HG02642 (cell line): ENCODE results near the gene ACYP2.
"Not testable (repeated sequence)": the region's sequence is repeated elsewhere in the genome, so short reads cannot be mapped to it uniquely, and the experiment has no call there.

Experiments used
- ATAC-seq: cut with Tn5 transposase; IDR thresholded peaks from one replicate; pipeline ENCODE4 v1.9.1; 2021; ENCODE audit warnings: mild to moderate bottlenecking; ENCODE audit not compliant: unreplicated experiment, poor library complexity

ACYP2 gene

DNA sequence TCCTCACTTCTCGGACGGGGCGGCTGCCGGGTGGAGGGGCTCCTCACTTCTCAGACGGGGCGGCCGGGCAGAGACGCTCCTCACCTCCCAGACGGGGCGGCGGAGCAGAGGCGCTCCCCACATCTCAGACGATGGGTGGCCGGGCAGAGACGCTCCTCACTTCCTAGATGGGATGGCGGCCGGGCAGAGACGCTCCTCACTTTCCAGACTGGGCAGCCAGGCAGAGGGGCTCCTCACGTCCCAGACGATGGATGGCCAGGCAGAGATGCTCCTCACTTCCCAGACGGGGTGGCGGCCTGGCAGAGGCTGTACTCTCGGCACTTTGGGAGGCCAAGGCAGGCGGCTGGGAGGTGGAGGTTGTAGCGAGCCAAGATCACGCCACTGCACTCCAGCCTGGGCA lies 19.3 kb upstream of the ACYP2 start:
- ATAC-seq, result not testable (repeated sequence)

DNA sequence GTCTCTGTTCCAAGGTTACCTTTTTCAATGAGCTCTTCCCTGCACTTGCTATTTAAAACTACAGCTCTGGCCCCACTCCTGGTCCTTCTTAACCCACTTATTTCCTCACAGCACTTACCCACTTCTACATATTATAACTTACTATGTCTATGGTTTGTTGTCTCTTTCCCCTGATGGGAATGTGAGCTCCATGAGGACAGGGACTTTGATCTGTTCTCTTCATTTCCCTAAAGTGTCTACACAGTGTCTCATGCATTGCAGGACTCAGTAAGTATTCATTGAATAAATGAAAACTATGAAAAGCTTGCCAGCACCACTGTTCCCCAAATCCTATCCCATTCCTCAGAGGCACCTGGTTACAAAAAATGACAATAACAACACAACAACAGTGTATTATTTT lies 18.3 kb upstream of the ACYP2 start:
- ATAC-seq, result no peak

DNA sequence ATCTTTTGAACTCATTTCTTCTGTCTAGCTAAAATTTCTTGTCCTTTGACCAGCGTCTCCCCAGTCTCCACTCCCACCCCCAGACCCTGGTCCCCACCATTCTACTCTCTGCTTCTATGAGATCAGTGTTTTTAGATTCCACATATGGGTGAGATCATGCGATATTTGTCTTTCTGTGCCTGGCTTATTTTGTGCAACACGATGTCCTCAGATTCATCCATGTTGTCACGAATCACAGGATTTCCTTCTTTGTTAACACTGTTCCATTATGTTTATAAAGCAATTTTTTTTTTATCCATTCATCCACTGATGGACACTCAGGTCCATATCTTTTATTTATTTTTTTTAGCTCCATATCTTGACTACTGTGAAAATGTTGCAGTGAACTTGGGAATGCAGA lies 16.0 kb upstream of the ACYP2 start:
- ATAC-seq, result no peak

DNA sequence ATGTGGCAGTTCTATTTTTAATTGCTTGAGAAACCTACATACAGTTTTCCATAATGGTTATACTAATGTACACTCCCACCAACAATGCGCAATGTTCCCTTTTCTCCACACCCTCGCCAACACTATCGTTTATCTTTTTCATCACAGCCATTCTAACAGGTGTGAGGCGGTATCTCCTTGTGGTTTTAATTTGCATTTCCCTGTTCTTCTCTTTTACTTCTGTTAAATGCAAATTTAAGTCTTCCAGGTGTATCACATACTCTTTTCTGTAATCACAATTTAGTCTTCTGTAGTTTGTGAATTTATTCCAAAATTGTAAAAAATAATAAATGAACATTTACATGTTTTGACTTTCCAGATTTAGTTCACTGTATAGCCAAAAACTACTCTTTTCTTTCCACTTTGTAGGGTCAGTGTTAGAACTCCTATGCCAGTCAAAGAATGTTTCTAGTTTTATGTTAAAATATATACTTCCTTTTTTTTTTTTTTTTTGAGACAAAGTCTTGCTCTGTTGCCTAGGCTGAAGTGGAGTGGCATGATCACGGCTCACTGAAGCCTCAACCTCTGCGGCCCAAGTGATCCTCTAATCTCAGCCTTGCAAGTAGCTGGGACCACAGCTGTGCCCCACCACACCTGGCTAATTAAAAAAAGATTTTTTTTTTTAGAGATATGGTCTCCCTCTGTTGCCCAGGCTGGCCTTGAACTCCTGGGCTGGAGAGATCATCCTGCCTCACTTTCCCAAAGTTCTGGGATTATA lies 15.4 kb upstream of the ACYP2 start:
- peak; percentile 84 for ATAC-seq

DNA sequence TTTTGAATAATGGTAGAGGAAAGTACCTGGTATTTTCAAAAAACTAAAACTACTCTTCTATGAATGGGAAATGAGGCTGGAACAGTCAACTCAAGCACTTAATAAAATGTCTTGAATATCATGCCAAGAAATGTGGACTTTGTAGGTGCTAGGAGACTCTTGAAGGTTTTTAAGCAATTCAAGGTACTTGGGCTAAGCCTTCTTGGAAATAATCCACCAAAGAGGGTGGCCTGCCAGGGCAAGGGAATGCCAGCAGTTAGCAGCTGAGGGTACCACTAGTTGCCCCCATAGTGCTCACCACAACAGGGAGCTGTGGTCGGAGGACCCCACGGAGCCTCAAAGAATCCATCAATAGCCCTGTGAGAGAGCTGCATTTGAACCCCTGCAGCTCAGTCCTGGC lies 14.6 kb upstream of the ACYP2 start:
- ATAC-seq, result no peak

DNA sequence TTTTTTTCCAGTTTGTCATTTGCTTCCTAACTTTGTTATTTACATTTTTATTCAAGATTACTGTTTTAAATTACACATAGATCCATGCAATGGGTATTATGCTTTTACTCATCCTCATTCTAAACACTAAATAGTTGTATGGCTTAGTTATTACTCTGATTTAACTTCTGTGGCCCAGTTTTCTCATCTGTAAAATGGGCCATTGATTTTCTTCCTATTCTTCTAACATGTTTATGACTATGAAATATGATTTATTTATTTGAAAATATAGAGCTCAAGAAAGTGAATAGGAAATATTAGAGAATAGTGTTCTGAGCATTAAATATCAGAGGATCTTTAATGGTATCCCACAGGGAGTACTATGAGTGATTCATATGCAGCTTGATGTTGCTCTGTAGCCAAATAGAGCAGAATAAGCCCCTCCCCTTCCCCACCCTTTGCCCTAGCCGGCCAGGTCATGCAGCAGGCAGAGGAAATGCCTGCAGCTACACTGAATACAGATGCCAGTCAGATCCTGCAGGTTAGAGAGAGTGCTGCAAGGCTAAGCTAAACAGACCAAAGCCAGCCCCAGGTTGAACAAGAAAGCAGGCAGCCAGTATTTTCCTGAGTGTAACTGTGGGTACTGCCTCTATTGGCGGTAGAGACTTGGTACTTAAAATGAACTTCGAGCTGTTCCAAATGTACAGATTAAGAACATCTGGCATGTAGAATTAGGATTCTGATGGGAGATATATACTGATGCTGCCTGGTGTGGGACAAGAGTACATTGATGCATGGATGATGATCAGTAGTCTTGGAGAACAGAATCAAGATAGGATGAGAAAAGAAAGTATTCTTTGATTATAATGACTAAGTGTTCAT lies 11.7 kb upstream of the ACYP2 start:
- peak; percentile 45 for ATAC-seq

DNA sequence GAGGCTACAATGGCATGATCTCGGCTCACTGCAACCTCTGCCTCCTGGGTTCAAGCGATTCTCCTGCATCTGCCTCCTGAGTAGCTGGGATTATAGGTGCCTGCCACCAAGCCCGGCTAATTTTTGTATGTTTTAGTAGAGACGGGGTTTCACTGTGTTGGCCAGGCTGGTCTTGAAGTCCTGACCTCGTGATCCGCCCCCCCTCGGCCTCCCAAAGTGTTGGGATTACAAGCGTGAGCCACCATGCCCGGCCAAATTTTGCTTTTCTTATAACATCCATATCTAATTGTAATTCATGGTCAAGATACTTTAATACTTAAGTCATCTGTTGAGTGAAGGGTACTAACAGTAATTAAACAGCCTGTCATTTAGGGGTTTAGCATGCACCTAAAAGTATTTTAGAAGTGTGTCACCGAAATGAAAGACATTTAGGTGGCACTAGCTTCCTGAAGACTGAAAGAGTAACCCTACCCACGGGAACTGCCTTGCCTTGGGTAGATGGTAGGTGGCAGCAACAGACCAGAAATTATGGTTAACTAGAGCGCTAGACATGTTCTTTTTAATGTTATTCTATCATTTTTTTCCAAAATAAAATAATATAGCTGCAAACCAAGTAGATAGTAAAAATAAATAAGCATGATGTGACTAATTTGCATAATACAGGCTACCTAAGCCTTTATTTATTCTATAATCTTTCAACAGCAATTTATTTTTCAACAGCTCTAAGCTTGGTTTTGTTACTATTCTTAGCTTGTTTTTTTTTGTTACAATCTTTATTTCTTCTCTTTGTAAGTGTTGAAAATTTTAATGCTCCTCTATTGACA lies 8.6 kb upstream of the ACYP2 start:
- peak; percentile 62 for ATAC-seq

DNA sequence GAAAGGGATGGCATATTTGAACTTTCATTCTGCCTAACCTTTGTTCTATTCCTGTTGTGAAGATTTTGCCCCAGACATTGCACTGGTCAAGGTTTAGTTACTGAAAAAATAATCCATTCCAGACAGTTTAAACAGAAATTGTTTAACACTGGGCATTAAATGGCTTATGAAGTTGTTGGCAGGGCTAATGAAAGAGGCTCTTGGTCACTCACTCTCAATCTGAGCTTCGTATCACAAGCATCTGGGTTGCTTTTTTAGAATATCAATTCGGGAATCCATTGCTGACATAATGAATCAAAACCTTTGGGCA lies 8.0 kb upstream of the ACYP2 start:
- no peak for ATAC-seq

DNA sequence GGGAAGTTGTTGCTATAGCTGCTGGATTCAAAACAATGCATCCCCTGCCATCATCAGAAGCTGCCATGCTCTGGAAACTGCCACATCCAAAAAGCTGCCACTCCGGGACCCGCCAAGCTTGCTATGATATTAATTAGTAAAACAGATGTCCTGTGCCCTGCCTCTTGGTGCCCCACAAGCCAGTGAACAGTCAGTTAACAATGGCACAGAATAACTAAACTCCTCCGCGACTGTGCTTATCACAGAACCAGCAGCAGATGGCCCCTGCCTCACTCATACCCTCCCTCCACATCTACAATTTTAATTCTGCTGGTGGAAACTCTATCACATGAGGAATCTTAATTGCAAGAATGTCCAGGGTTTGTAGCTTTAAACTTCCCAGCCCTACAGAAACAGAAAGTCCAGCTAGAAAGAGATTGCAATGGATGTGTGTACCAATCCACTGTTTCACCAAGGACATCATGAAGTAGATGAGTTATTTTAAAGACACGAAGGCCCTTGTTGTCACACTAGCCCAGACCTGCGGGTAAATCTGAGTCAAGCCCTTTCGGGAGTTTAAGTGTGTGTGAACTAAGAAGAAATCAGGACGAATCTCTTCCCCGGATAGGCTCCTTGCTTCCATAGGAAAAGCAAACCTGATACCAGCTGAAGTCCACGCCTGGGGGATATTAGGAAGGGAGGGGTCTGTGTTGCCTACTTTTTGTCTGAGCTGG lies 7.4 kb upstream of the ACYP2 start:
- no peak for ATAC-seq

DNA sequence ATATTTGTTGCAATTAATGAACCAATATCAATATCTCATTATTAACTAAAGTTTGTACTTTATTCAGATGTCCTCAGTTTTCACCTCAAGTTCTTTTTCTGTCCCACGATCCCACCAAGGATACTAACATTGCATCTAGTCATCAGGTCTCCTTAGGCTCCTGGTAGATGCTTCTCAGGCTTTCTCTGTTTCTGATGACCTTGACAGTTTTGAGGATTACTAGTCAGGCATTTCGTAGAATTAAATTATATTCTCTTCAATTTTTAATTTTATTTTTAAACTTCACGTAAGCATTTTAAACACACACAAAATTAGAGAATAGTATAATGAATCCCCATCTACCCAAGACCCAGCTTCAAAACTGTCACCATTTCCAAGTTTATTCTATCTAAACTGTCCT lies 5.6 kb upstream of the ACYP2 start:
- no peak for ATAC-seq

DNA sequence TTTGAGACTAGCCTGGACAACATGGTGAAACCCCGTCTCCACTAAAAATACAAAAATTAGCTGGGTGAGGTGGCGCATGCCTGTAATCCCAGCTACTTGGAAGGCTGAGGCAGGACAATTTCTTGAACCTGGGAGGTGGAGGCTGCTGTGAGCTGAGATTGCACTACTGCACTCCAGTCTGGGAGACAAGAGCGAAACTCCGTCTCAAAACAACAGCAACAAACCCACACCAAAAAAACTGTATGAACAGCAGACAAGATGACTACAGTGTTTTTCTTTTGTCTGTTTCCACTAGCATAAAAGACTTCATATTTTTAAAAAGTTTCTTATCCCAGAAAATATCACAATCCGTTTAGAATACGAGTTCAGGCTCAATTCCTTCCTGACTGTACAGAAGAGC lies 936 bp upstream of the ACYP2 start:
- ATAC-seq, result not testable (repeated sequence)

DNA sequence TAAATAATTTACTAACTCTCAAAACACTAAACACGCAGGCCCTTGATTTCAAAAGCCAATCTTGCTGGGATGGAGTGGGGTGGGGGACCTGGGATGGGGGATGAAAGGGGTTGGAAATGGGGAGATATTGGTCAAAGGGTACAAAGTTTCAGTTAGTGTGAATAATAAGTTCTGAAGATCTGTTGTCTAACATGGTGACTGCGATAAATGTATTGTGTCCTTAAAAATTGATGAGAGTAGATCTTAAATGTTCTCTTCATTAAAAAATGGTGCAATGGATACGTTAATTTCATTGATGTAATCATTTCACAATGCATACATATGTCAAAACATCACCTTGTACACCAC lies 505 bp upstream of the ACYP2 start:
- no peak for ATAC-seq

DNA sequence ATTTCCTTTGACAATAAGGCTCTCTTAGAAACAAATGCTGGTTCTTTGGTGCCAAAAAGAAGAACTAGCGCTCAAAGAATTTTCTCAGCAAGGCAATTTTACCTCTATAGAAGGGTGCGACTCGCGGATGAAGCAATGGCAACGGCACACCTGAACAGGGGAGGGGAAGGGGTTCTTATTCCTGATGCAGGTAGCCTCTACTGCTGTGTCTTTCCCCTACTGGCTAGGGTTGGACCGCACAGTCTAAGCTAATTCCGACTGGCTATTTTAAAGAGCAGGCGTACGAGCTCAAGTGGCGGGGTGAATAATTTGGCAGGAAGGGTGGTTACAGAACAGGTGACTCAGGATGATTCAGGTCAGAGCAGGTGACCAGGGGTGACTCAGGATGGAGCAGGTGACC lies 1.2 kb downstream of the ACYP2 start:
- ATAC-seq, result not testable (repeated sequence)

DNA sequence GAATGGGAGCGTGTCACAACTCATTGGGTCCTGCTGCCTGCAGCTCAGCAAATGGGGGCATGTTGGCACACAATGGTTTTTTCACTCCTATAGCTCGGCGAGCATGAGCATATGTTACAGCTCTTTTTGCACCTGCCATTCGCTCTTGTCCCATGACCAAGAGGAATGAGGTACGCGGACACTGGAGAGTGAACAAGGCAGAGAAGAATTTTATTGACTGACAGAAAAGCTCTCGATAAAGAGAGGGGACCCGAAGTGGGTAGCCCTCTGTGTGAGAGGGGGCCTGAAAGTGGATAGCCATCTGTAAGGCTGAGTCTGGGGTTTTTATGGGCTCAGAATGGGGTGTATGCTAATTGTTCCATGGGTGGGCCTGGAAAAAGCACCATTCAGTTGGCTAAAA lies 5.5 kb downstream of the ACYP2 start:
- no peak for ATAC-seq

DNA sequence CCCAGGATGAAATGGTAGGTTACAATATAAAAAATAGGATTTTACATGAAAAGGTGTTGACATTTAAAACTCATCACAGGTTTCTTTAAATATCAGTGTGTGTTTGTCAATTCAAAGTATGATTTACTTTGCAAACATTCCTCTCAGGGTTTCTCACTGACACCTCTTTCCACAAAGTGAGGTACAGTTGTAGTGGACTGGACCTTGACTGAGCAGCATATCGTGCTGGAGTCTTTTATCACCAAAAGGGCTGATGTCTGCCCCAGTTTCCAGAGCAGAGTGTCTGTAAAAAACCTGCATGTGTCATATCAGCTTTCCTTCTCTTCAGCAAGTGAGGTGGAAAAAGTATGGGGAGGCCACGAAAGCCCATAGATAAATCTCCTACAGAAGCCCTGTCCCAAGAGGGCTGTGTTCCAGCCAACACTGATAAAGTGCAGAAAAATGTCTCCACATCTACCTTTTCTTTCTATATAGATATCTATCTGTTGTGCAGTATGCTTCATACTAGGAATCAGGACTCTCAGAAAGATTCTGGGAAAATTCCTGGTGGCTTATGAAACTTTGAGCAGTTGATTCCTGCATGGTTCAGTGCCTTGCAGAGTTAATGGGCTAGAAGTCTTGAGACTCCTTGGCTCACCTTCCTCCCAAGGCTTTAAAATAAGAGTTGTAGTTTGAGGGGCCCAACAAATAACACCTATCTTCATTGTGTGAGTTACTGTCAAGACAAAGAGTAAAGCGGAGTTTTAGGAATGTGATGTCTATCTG lies 6.9 kb downstream of the ACYP2 start:
- no peak for ATAC-seq

DNA sequence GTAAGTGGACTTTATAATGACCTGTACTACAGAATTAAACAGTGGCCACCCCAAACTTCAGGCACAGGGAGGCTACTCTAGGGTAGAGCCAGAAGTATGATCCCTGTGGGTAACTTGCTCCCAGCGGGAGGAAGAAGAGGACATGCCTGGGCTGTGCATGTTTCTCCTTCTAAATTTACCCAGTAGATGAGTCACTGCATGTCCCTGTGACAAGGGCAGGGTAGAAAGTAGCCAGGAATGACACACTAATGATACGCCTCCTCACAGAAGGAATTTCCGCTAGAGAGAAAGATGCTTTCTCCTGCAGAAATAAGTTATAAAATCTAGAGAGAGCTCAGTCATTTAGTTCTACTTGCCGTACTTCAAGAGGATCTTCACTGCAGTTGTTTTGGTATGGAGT lies 7.5 kb downstream of the ACYP2 start:
- no peak for ATAC-seq

DNA sequence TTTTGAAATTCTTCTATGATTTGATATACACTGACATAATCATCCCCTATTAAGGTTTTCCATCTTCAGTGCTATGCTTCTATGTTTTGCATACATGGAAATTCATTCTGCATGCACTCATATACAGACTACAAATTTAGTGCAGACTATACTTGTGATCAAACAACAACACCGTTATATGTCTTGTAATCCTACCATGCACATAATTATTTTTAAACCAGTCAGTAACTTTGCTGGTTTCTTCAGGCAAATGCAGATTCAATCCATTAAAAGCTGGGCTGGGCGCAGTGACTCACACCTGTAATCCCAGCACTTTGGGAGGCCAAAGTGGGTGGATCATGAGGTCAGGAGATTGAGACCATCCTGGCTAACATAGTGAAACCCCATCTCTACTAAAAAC lies 11.8 kb downstream of the ACYP2 start:
- not testable (repeated sequence) for ATAC-seq

DNA sequence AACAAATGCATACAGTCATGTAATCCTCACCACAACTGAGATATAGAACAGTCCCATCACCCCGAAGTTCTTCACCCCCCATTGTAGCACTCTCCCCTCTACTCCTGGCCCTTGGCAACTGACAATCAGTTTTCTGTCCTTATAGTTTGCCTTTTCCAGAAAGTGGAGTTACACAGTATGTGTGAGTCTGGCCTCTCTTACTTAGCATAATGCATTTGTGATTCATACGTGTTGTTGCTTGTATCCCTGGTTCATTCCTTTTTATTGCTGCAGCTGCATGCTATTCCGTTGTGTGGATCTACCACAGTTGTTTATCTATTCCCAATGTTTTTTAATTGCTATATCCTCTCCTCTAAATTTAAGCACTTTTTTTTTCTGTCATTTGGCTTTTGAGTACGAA lies 17.6 kb downstream of the ACYP2 start:
- ATAC-seq, result no peak

DNA sequence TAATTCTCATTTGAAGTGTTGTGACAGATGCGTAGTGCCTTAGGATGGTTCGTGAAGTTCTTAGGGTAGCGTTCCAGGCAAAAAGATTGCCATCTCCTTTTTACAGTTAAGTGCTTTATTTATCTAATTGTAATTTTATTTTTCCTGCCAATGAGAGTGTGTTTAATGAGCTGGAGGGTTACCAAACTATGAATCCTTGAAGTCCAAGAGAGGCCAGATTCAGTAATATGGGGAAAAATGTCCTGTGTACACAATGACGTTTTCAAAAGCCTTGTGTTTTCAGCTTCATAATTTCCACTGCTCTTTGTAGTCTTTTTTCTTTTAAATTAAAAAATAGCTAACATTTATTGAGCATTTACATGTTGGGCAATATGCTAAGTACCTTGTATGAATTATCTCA lies 23.8 kb downstream of the ACYP2 start:
- ATAC-seq, result no peak

DNA sequence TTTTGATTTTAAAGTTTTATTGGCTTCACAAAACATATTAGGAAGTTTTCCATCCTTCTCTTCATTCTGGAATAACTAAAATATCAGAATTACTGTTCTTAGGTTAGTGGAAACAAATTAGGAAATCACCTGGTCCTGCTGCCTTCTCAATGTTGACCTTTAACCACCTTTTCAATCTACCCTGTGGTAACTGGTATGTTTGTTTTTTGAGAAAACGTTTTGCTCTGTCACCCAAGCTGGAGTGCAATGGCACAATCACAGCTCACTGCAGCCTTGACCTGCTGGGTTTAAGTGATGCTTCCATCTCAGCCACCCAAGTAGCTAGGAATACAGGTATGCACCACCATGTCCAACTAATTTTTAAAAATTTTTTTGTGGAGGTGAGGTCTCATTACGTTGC lies 28.4 kb downstream of the ACYP2 start:
- ATAC-seq, result no peak
